Mesodermal cell (in vitro differentiated cells): ENCODE data around the gene LTBP4.
A peak's percentile ranks its signal among the peaks of the same experiment; 100 is the strongest.
"Not testable (repeated sequence)": the region's sequence is repeated elsewhere in the genome, so short reads cannot be mapped to it uniquely, and the experiment has no call there.

Experiments used
- H3K27ac ChIP-seq: 2 replicates; pipeline ENCODE4 v1.7.0; 2013; ENCODE audit warnings: mild to moderate bottlenecking, low read depth, low read length, moderate library complexity; ENCODE audit not compliant: severe bottlenecking
- H3K36me3 ChIP-seq: 2 replicates; pipeline ENCODE4 v1.7.1; 2013; ENCODE audit warnings: mild to moderate bottlenecking, low read length, moderate library complexity; ENCODE audit not compliant: control insufficient read depth, insufficient read depth
- H3K4me1 ChIP-seq: one replicate; pipeline ENCODE4 v1.7.1; 2013; ENCODE audit warnings: mild to moderate bottlenecking, low read length; ENCODE audit not compliant: insufficient read depth, control insufficient read depth, poor library complexity, severe bottlenecking
- H3K4me3 ChIP-seq: 2 replicates; pipeline ENCODE4 v1.7.0; 2013; ENCODE audit warnings: low read length, control low read depth, mild to moderate bottlenecking; ENCODE audit not compliant: insufficient read depth, poor library complexity, severe bottlenecking; ENCODE audit errors: extremely low read depth
- H3K9me3 ChIP-seq: 2 replicates; pipeline ENCODE4 v1.7.1; 2013; ENCODE audit warnings: mild to moderate bottlenecking, low read length, moderate library complexity; ENCODE audit not compliant: control insufficient read depth
- WGBS, 2 experiments: methylation state at CpG; one replicate each; pipeline ENCODE4 v1.1.5; 2013; ENCODE audit warnings: missing lambda C conversion rate in 2 of 2; ENCODE audit not compliant: insufficient coverage in 2 of 2; 5-methylcytosine and 5-hydroxymethylcytosine counted together

LTBP4 gene

GRCh38 chr19:40623403-40624251 is 22.5 kb downstream of the LTBP4 start:
- H3K9me3 ChIP-seq, result no peaks in the 10 kb centered on the region
- peak overlapping the region; percentile 36 for H3K27ac ChIP-seq
- peaks cover 22% of the 10 kb centered on the region for H3K4me1 ChIP-seq
- H3K36me3 ChIP-seq, result peaks cover 46% of the 10 kb centered on the region
- 10 to 18% methylated on average over 34 to 40 of the region's 41 CpGs for WGBS, 2 experiments
- no peak overlapping the region for H3K4me3 ChIP-seq

GRCh38 chr19:40624369-40625153 is 23.4 kb downstream of the LTBP4 start:
- H3K36me3 ChIP-seq, result peaks cover 41% of the 10 kb centered on the region
- H3K4me3 ChIP-seq, H3K27ac ChIP-seq, H3K9me3 ChIP-seq: not testable (repeated sequence)
- 77 to 82% methylated on average over 8 to 14 of the region's 14 CpGs for WGBS, 2 experiments
- H3K4me1 ChIP-seq, result peaks cover 22% of the 10 kb centered on the region

- Histone ChIP-seq H3K4me1 (peaks cover 22% of the 10 kb centered on the region), H3K9me3 (no peaks in the 10 kb centered on the region), H3K36me3 (peaks cover 39% of the 10 kb centered on the region), H3K4me3 (no peak overlapping the region), H3K27ac (peak overlapping the region; percentile 23)
- 82 to 94% methylated on average over 5 to 7 of the region's 7 CpGs for WGBS, 2 experiments
Observed at GRCh38 chr19:40625406-40626120, 24.4 kb downstream of the LTBP4 start.

GRCh38 chr19:40626918-40627317 is 25.7 kb downstream of the LTBP4 start:
- 96 to 98% methylated on average over 20 to 24 of the region's 24 CpGs for WGBS, 2 experiments
- no peak overlapping the region for H3K4me3 ChIP-seq
- peaks cover 25% of the 10 kb centered on the region for H3K36me3 ChIP-seq
- peaks cover 22% of the 10 kb centered on the region for H3K4me1 ChIP-seq
- no peaks in the 10 kb centered on the region for H3K9me3 ChIP-seq
- H3K27ac ChIP-seq, result no peak overlapping the region

- Histone ChIP-seq H3K4me1 (peaks cover 20% of the 10 kb centered on the region), H3K27ac (no peak overlapping the region), H3K4me3 (no peak overlapping the region), H3K36me3 (peaks cover 20% of the 10 kb centered on the region), H3K9me3 (no peaks in the 10 kb centered on the region)
- 91 to 95% methylated on average over 37 to 38 of the region's 39 CpGs for WGBS, 2 experiments
Observed at GRCh38 chr19:40627486-40628279, 26.5 kb downstream of the LTBP4 start.

- H3K4me1 ChIP-seq, result peaks cover 8% of the 10 kb centered on the region
- 95% methylated on average over 37 to 40 of the region's 42 CpGs for WGBS, 2 experiments
- no peak overlapping the region for H3K27ac ChIP-seq
- H3K4me3 ChIP-seq, result no peak overlapping the region
- H3K9me3 ChIP-seq, result no peaks in the 10 kb centered on the region
- peaks cover 20% of the 10 kb centered on the region for H3K36me3 ChIP-seq
Observed at GRCh38 chr19:40629346-40629745, 28.2 kb downstream of the LTBP4 start.

GRCh38 chr19:40630571-40631160 is 29.5 kb downstream of the LTBP4 start:
- 79 to 81% methylated on average over 10 to 11 of the region's 16 CpGs for WGBS, 2 experiments
- no peaks in the 10 kb centered on the region for H3K9me3 ChIP-seq
- H3K4me3 ChIP-seq, result no peak overlapping the region
- H3K4me1 ChIP-seq, result peaks cover 3% of the 10 kb centered on the region
- no peak overlapping the region for H3K27ac ChIP-seq
- H3K36me3 ChIP-seq, result peaks cover 17% of the 10 kb centered on the region

GRCh38 chr19:40632311-40633036 is 31.3 kb downstream of the LTBP4 start:
- Histone ChIP-seq H3K27ac (no peak overlapping the region), H3K4me3 (no peak overlapping the region), H3K36me3 (peaks cover 6% of the 10 kb centered on the region), H3K9me3 (no peaks in the 10 kb centered on the region), H3K4me1 (no peaks in the 10 kb centered on the region)
- WGBS, 2 experiments, result 39 to 58% methylated on average over 3 of the region's 3 CpGs

GRCh38 chr19:40633207-40633606 is 32.0 kb downstream of the LTBP4 start:
- Histone ChIP-seq H3K36me3 (peaks cover 6% of the 10 kb centered on the region), H3K9me3 (no peaks in the 10 kb centered on the region), H3K4me1 (no peaks in the 10 kb centered on the region), H3K4me3 (no peak overlapping the region), H3K27ac (no peak overlapping the region)
- WGBS, 2 experiments, result 100% methylated on average over 2 of the region's 5 CpGs; no CpG with 5 or more reads in 1 of the 2 experiments
